K562 (cell line): ENCODE data around the gene ZNF442. TPM values are rescaled to one million over a fixed set of nuclear protein-coding genes. Genes with fewer than 3 reads are reported as not detected.

Source experiments
- CHD1 ChIP-seq: fragments of 200-600 bp; sonication (generic); IDR thresholded peaks from one replicate; pipeline ENCODE4 v1.6.1; 2012; ENCODE audit warnings: mild to moderate bottlenecking, moderate library complexity, low read length, inconsistent platforms
- FOXO4 ChIP-seq: fragments of 450-650 bp; formaldehyde crosslinking; IDR thresholded peaks from 2 replicates; pipeline ENCODE4 v1.4.0; 2020; ENCODE audit warnings: mild to moderate bottlenecking, moderate library complexity
- GATAD2A ChIP-seq: fragments of 450-650 bp; IDR thresholded peaks from 2 replicates; pipeline ENCODE4 v1.6.1; 2017
- HDAC3 ChIP-seq: fragments of 450-650 bp; IDR thresholded peaks from 2 replicates; pipeline ENCODE4 v1.6.1; 2018; ENCODE audit warnings: borderline replicate concordance, mild to moderate bottlenecking, moderate library complexity; ENCODE audit not compliant: partially characterized antibody
- NFE2L1 ChIP-seq: fragments of 450-650 bp; IDR thresholded peaks from 2 replicates; pipeline ENCODE4 v1.6.1; 2016; ENCODE audit warnings: missing genetic modification characterization, low read depth, mild to moderate bottlenecking, missing compliant biosample characterization, moderate library complexity, borderline replicate concordance
- PHF8 ChIP-seq: fragments of 200-600 bp; sonication (generic); IDR thresholded peaks from 2 replicates; pipeline ENCODE4 v1.6.1; 2012; ENCODE audit warnings: mixed run types, mild to moderate bottlenecking, inconsistent platforms, low read length, moderate library complexity, borderline replicate concordance
- PRDM10 ChIP-seq: fragments of 450-650 bp; IDR thresholded peaks from 2 replicates; pipeline ENCODE4 v1.6.1; 2018; ENCODE audit not compliant: partially characterized antibody
- RREB1 ChIP-seq: fragments of 250-450 bp; sonication (Bioruptor Pico); IDR thresholded peaks from 2 replicates; pipeline ENCODE4 v1.4.0; 2020
- RUNX1 ChIP-seq: sonication (generic); IDR thresholded peaks from 2 replicates; pipeline ENCODE4 v1.6.1; 2016; ENCODE audit warnings: antibody characterized with exemption, low read depth
- TGIF2 ChIP-seq: sonication (generic); formaldehyde crosslinking; IDR thresholded peaks from 2 replicates; pipeline ENCODE4 v1.8.1; 2022; ENCODE audit warnings: mild to moderate bottlenecking, missing genetic modification reagents, moderate library complexity
- ZBTB33 ChIP-seq: sonication (generic); formaldehyde crosslinking; IDR thresholded peaks from 2 replicates; pipeline ENCODE4 v1.8.1; 2023; ENCODE audit warnings: mild to moderate bottlenecking, missing genetic modification reagents
- ZNF197 ChIP-seq: fragments of 200-800 bp; sonication (Bioruptor generic); IDR thresholded peaks from 2 replicates; pipeline ENCODE4 v1.6.1; 2016; ENCODE audit warnings: low read depth, missing genetic modification characterization, missing compliant biosample characterization
- ZNF79 ChIP-seq: fragments of 250-450 bp; sonication (Bioruptor Pico); IDR thresholded peaks from 2 replicates; pipeline ENCODE4 v1.4.0; 2020; ENCODE audit warnings: low read depth, mild to moderate bottlenecking, moderate library complexity
- polyA plus RNA-seq, 8 experiments: library from polyadenylated mRNA; depleted of rRNA in 4 of 8; stranded (reverse) in 5 of 8; unstranded in 3 of 8; fragments of >200 nt; fragmentation: Nextera tagmentation in 2 of 8; fragmentation: Illumina TruSeq in 1 of 8; extraction: Ambion mirVana in 2 of 8; extraction: Trizol in 1 of 8; gene quantifications; 2 replicates each; pipeline versions ENCODE4 v1.2.1 to v1.2.3, GENCODE V29; 2011 to 2014; ENCODE audit warnings: inconsistent platforms in 1 of 8, missing spikeins in 1 of 8
- total RNA-seq, 7 experiments: library from RNA; depleted of rRNA in 6 of 7; stranded (reverse); fragments of >200 nt in 6 of 7; fragmentation: Illumina TruSeq in 2 of 7; extraction: Trizol in 2 of 7; gene quantifications; 2 replicates each; pipeline versions ENCODE4 v1.2.1 to v1.2.3, GENCODE V29; 2011 to 2021; ENCODE audit warnings: low replicate concordance in 1 of 7

Gene ZNF442
- total and polyA plus RNA-seq, 9 of the 15 experiments (the other 6 are each of a cell fraction or from before 2014, with no cell fraction given), result 1.7 to 7.0 (median 4.1) TPM

- TF ChIP-seq GATAD2A (0 out of 2 replicates have a peak, but pooled peaks have one; percentile 10), RREB1 (CRISPR knock-in tag) (no peak), TGIF2 (CRISPR knock-in tag) (peak; percentile 51; the same call in 1 of the 2 replicates), PHF8 (peak; percentile 72; the same call in 1 of the 2 replicates), ZBTB33 (peak; percentile 46; the same call in 1 of the 2 replicates), FOXO4 (CRISPR knock-in tag) (no peak), RUNX1 (no peak), PRDM10 (no peak), ZNF197 (CRISPR knock-in tag) (no peak), CHD1 (peak; percentile 72), ZNF79 (no peak), NFE2L1 (tag) (no peak), HDAC3 (no peak)
Measured at GRCh38 chr19:12400633-12401502, 35.4 kb upstream of the ZNF442 start, which contains the start of gene ZNF799 (continued).
